ENCODE results near the gene AP4S1. TPM values are rescaled to one million over a fixed set of nuclear protein-coding genes. Genes with fewer than 3 reads are reported as not detected.
A peak's percentile ranks its signal among the peaks of the same experiment; 100 is the strongest.

AP4S1 gene
- total RNA-seq, 6 donors from 2014 or later = 5.3 to 11.1 (median 6.7) TPM

DNA sequence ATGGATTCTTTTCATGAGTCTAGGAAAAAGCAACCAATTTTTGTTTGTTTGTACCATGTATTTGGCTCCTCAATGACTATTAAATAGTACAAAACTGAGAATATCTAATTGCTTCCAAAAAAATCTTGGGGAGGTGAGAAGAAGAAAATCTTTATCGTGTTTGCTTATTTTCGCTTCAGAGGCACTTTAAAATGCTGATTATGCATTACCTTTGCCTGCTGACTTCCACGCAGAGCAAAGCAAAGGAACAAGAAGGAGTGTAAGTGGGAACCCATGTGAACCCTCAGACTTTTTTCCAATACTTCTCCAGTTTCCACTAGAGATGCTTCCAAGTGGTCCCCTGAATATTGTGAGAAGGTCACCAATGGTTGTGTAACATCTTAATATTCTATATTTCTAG lies 43.9 kb downstream of the AP4S1 start:
- DNase-seq = no peak
- no peak for ATAC-seq (ENCODE audit: low FRiP score in 2 of 2)
- WGBS, 2 donors = 79 to 85% methylated on average over 3 of the region's 3 CpGs
- no peaks in the 10 kb centered on the region for H3K9me3 ChIP-seq
- TF ChIP-seq, protein P1, sequence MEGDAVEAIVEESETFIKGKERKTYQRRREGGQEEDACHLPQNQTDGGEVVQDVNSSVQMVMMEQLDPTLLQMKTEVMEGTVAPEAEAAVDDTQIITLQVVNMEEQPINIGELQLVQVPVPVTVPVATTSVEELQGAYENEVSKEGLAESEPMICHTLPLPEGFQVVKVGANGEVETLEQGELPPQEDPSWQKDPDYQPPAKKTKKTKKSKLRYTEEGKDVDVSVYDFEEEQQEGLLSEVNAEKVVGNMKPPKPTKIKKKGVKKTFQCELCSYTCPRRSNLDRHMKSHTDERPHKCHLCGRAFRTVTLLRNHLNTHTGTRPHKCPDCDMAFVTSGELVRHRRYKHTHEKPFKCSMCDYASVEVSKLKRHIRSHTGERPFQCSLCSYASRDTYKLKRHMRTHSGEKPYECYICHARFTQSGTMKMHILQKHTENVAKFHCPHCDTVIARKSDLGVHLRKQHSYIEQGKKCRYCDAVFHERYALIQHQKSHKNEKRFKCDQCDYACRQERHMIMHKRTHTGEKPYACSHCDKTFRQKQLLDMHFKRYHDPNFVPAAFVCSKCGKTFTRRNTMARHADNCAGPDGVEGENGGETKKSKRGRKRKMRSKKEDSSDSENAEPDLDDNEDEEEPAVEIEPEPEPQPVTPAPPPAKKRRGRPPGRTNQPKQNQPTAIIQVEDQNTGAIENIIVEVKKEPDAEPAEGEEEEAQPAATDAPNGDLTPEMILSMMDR (IDR thresholded peaks at IDR 0.05) = no peak
- TF ChIP-seq POLR2A (IDR thresholded peaks at IDR 0.05) = no peak
- TF ChIP-seq POLR2AphosphoS5 (IDR thresholded peaks at IDR 0.05) = no peak
- no peak for TF ChIP-seq EP300 (IDR thresholded peaks at IDR 0.05)
- no peaks in the 10 kb centered on the region for H3K27me3 ChIP-seq
- H3K36me3 ChIP-seq = peaks cover 0 to 10% (median 0%) of the 10 kb centered on the region in 4 donors
- peaks cover 3 to 17% (median 10%) of the 10 kb centered on the region in 4 donors for H3K4me1 ChIP-seq
- H3K4me3 ChIP-seq = no peak overlapping the region
- no peak overlapping the region for H3K27ac ChIP-seq

DNA sequence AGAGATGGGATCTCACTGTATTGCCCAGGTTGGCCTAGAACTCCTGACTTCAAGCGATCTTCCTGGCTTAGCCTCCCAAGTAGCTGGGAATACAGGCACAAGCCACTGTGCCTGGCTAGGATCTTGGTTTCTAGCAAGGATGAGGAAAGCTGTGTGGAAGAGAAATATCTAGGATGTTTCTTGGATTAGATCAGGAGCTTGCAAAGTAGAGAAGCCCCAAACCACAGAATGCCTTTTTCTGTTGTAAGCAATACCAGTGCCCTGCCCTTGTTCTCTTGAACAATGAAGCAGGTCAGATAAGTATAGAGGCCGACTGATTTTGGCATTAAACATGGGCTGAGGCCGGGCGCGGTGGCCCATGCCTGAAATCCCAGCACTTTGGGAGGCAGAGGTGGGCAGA lies 45.0 kb downstream of the AP4S1 start:
- WGBS, 2 donors = 85 to 96% methylated on average over 5 of the region's 5 CpGs
- ATAC-seq (ENCODE audit: low FRiP score in 2 of 2) = peak in 1 of 2 donors; percentile 64
- Histone ChIP-seq H3K36me3 (peaks cover 0 to 13% (median 0%) of the 10 kb centered on the region in 4 donors), H3K27me3 (no peaks in the 10 kb centered on the region), H3K27ac (no peak overlapping the region), H3K4me1 (peaks cover 3 to 17% (median 10%) of the 10 kb centered on the region in 4 donors), H3K9me3 (no peaks in the 10 kb centered on the region), H3K4me3 (no peak overlapping the region)
- no peak for DNase-seq
- TF ChIP-seq EP300 (IDR thresholded peaks at IDR 0.05) (no peak), POLR2AphosphoS5 (IDR thresholded peaks at IDR 0.05) (no peak), POLR2A (IDR thresholded peaks at IDR 0.05) (no peak)
- TF ChIP-seq, protein P1 (IDR thresholded peaks at IDR 0.05) = no peak

DNA sequence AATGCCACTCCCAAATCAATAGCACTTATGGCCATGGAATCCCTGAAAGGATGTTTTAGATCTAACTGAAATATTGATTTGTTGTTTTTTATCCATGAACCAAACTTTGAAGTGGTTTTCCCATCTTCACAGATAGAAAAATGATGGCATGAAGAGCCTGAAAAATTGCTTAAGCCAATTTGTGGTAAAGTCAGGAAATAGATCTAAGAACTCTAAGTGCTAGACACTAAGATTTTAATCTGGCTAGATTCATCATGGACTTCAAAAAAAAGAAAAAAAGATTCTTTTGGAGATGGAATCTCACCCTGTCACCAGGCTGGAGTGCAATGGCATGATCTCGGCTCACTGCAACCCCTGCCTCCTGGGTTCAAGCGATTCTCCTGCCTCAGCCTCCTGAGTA lies 45.7 kb downstream of the AP4S1 start:
- Histone ChIP-seq H3K4me1 (peaks cover 3 to 17% (median 10%) of the 10 kb centered on the region in 4 donors), H3K36me3 (peaks cover 0 to 13% (median 0%) of the 10 kb centered on the region in 4 donors), H3K4me3 (no peak overlapping the region), H3K27ac (no peak overlapping the region), H3K9me3 (no peaks in the 10 kb centered on the region), H3K27me3 (no peaks in the 10 kb centered on the region)
- no peak for TF ChIP-seq POLR2AphosphoS5 (IDR thresholded peaks at IDR 0.05)
- TF ChIP-seq POLR2A (IDR thresholded peaks at IDR 0.05) = no peak
- no peak for TF ChIP-seq EP300 (IDR thresholded peaks at IDR 0.05)
- TF ChIP-seq, protein P1 (IDR thresholded peaks at IDR 0.05) = no peak
- no peak for ATAC-seq (ENCODE audit: low FRiP score in 2 of 2)
- DNase-seq = no peak
- WGBS, 2 donors = 89 to 100% methylated on average over 2 of the region's 2 CpGs

DNA sequence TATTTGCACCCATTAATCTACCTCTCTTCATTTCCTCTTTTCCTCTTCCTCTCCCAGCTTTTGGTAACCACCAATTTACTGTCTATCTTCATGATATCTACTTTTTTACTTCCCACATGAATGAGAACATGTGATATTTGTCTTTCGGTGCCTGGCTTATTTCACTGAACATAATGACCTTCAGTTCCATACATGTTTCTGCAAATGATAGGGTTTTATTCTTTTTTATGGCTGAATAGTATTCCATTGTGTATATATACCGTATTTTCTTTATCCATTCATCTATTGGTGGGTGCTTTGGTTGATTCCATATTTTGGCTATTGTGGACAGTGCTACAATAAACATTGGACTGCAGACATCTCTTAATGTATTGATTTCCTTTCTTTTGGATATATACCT lies 49.7 kb downstream of the AP4S1 start:
- ATAC-seq (ENCODE audit: low FRiP score in 2 of 2) (no peak), DNase-seq (no peak)
- Histone ChIP-seq H3K27ac (no peak overlapping the region), H3K36me3 (peaks cover 0 to 8% (median 0%) of the 10 kb centered on the region in 4 donors), H3K9me3 (no peaks in the 10 kb centered on the region), H3K4me3 (no peak overlapping the region), H3K4me1 (no peaks in the 10 kb centered on the region), H3K27me3 (no peaks in the 10 kb centered on the region)
- 93 to 95% methylated on average over 2 of the region's 2 CpGs for WGBS, 2 donors
- TF ChIP-seq, protein P1 (IDR thresholded peaks at IDR 0.05) = no peak
- TF ChIP-seq POLR2AphosphoS5 (IDR thresholded peaks at IDR 0.05) (no peak), POLR2A (IDR thresholded peaks at IDR 0.05) (no peak), EP300 (IDR thresholded peaks at IDR 0.05) (no peak)

DNA sequence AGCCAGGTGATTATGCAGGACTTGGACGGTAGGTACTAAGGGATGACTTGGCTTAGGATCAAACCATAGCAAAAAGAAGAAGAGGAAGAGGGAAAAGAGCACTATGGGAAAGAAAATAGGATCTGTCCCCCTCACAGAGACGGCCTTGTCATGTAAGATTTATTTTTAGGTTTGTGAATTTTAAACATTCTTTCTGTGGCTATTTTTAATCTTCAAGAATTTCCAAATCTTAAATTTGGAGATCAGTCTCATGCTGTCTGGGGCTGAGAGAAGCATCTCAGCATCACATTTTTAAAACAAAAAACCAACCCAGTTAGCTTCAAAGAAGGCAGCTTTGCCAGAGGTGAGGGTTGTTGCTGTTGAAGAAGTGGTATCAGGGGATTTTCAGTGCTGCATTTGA lies 53.3 kb downstream of the AP4S1 start:
- no peaks in the 10 kb centered on the region for H3K4me1 ChIP-seq
- H3K27ac ChIP-seq = no peak overlapping the region
- H3K36me3 ChIP-seq = peaks cover 0 to 13% (median under 1%) of the 10 kb centered on the region in 4 donors
- no peak for TF ChIP-seq EP300 (IDR thresholded peaks at IDR 0.05)
- TF ChIP-seq, protein P1 (IDR thresholded peaks at IDR 0.05) = no peak
- no peak for TF ChIP-seq POLR2AphosphoS5 (IDR thresholded peaks at IDR 0.05)
- TF ChIP-seq POLR2A (IDR thresholded peaks at IDR 0.05) = no peak
- 51 to 53% methylated on average over 2 of the region's 2 CpGs for WGBS, 2 donors
- no peak for DNase-seq
- H3K4me3 ChIP-seq = no peak overlapping the region
- no peaks in the 10 kb centered on the region for H3K27me3 ChIP-seq
- ATAC-seq (ENCODE audit: low FRiP score in 2 of 2) = no peak
- H3K9me3 ChIP-seq = no peaks in the 10 kb centered on the region
